Neural cell (in vitro differentiated cells): ENCODE results near the gene AEBP2. TPM values are rescaled to one million over a fixed set of nuclear protein-coding genes. Genes with fewer than 3 reads are reported as not detected.

ENCODE experiments used
- H2AFZ ChIP-seq: fragments of 200-600, 300-800 bp; sonication (generic), shearing (Covaris generic); 2 replicates; pipeline ENCODE4 v1.6.0; 2014; ENCODE audit warnings: low read depth, mild to moderate bottlenecking, antibody characterized with exemption, low read length, moderate library complexity
- H3F3A ChIP-seq: fragments of 200-600 bp; shearing (Covaris generic); 2 replicates; pipeline ENCODE4 v1.6.1; 2016; ENCODE audit warnings: mild to moderate bottlenecking, moderate library complexity, mixed read lengths, antibody characterized with exemption, low read length; ENCODE audit not compliant: insufficient read depth, poor library complexity, severe bottlenecking
- H3K27ac ChIP-seq: fragments of 200-600, 300-800 bp; sonication (generic), shearing (Covaris generic); 2 replicates; pipeline ENCODE4 v1.5.1; 2014; ENCODE audit warnings: mild to moderate bottlenecking, low read length, moderate library complexity
- H3K27me3 ChIP-seq: fragments of 300-800, 200-600 bp; sonication (generic), shearing (Covaris generic); 2 replicates; pipeline ENCODE4 v1.6.0; 2014; ENCODE audit warnings: mild to moderate bottlenecking, low read depth, low read length, moderate library complexity; ENCODE audit not compliant: insufficient read depth
- H3K36me3 ChIP-seq: fragments of 300-800, 200-600 bp; sonication (generic), shearing (Covaris generic); 2 replicates; pipeline ENCODE4 v1.5.1; 2014; ENCODE audit warnings: mild to moderate bottlenecking, antibody characterized with exemption, low read length, moderate library complexity; ENCODE audit not compliant: insufficient read depth
- H3K4me2 ChIP-seq: fragments of 300-800, 200-600 bp; sonication (generic), shearing (Covaris generic); 2 replicates; pipeline ENCODE4 v1.6.0; 2014; ENCODE audit warnings: mild to moderate bottlenecking, low read length
- H3K4me3 ChIP-seq: fragments of 300-800, 200-600 bp; sonication (generic), shearing (Covaris generic); 2 replicates; pipeline ENCODE4 v1.5.1; 2014; ENCODE audit warnings: mild to moderate bottlenecking, low read length, moderate library complexity
- H3K79me2 ChIP-seq: fragments of 200-600 bp; shearing (Covaris generic); replicated peaks from 2 replicates; pipeline ENCODE4 v1.6.0; 2014; ENCODE audit warnings: mild to moderate bottlenecking, low read length, moderate library complexity; ENCODE audit not compliant: insufficient read depth
- H3K9ac ChIP-seq: fragments of 300-800, 200-600 bp; sonication (generic), shearing (Covaris generic); 2 replicates; pipeline ENCODE4 v1.6.1; 2016; ENCODE audit warnings: mild to moderate bottlenecking, low read length, mixed read lengths
- H3K9me2 ChIP-seq: fragments of 200-600 bp; shearing (Covaris generic); 2 replicates; pipeline ENCODE4 v1.6.1; 2016; ENCODE audit warnings: mild to moderate bottlenecking, low read length, mixed read lengths; ENCODE audit not compliant: insufficient read depth
- H3K9me3 ChIP-seq: fragments of 200-600, 300-800 bp; sonication (generic), shearing (Covaris generic); 2 replicates; pipeline ENCODE4 v1.6.1; 2016; ENCODE audit warnings: mild to moderate bottlenecking, mixed run types, low read length, moderate library complexity, mixed read lengths
- H4K20me1 ChIP-seq: fragments of 200-600 bp; shearing (Covaris generic); 2 replicates; pipeline ENCODE4 v1.6.1; 2016; ENCODE audit warnings: mild to moderate bottlenecking, mixed run types; ENCODE audit not compliant: insufficient read depth
- EP300 ChIP-seq: fragments of 450-650 bp; conservative IDR thresholded peaks from 2 replicates; pipeline ENCODE4 v1.6.1; 2014; ENCODE audit warnings: antibody characterized with exemption, mild to moderate bottlenecking, moderate library complexity; ENCODE audit not compliant: poor library complexity, severe bottlenecking
- EZH2 ChIP-seq: fragments of 200-600, 300-800 bp; shearing (Covaris generic), sonication (generic); IDR thresholded peaks from 2 replicates; pipeline ENCODE4 v1.6.1; 2014; ENCODE audit warnings: antibody characterized with exemption, low read length, borderline replicate concordance, mild to moderate bottlenecking; ENCODE audit not compliant: insufficient read depth, poor library complexity, severe bottlenecking
- MXI1 ChIP-seq: fragments of 450-650 bp; conservative IDR thresholded peaks from 2 replicates; pipeline ENCODE4 v1.6.1; 2014; ENCODE audit warnings: antibody characterized with exemption, mild to moderate bottlenecking; ENCODE audit not compliant: poor library complexity, severe bottlenecking
- POLR2AphosphoS5 ChIP-seq: IDR thresholded peaks from 2 replicates; pipeline ENCODE4 v1.6.1; 2012
- RAD21 ChIP-seq: fragments of 450-650 bp; conservative IDR thresholded peaks from 2 replicates; pipeline ENCODE4 v1.6.1; 2014; ENCODE audit warnings: antibody characterized with exemption, mild to moderate bottlenecking, moderate library complexity
- REST ChIP-seq: IDR thresholded peaks from 2 replicates; pipeline ENCODE4 v1.6.1; 2012; ENCODE audit warnings: borderline replicate concordance
- SMC3 ChIP-seq: fragments of 450-650 bp; conservative IDR thresholded peaks from 2 replicates; pipeline ENCODE4 v1.6.1; 2014; ENCODE audit warnings: antibody characterized with exemption, mild to moderate bottlenecking, moderate library complexity; ENCODE audit not compliant: poor library complexity
- TAF1 ChIP-seq: IDR thresholded peaks from 2 replicates; pipeline ENCODE4 v1.6.1; 2012; ENCODE audit warnings: low read depth
- polyA plus RNA-seq: library from polyadenylated mRNA; depleted of rRNA; stranded (reverse); fragments of >200 nt; gene quantifications from 2 replicates; pipeline ENCODE4 v1.2.3, GENCODE V29; 2014
- TF ChIP-seq, protein P1 (sequence below): fragments of 450-650 bp; IDR thresholded peaks from 2 replicates; pipeline ENCODE4 v1.5.1; 2014; ENCODE audit warnings: antibody characterized with exemption, mild to moderate bottlenecking, moderate library complexity; ENCODE audit not compliant: poor library complexity, severe bottlenecking

AEBP2 gene
- polyA plus RNA-seq, 1 donor from 2014 or later, result 20.5 TPM

- no peaks in the 10 kb centered on the region for H4K20me1 ChIP-seq
- no peaks in the 10 kb centered on the region for H3K9me3 ChIP-seq
- no peak overlapping the region for H2AFZ ChIP-seq
- no peaks in the 10 kb centered on the region for H3K36me3 ChIP-seq
- no peaks in the 10 kb centered on the region for H3K9me2 ChIP-seq
- H3K9ac ChIP-seq, result no peak overlapping the region
- H3K4me2 ChIP-seq, result no peak overlapping the region
- H3K27ac ChIP-seq, result no peak overlapping the region
- no peaks in the 10 kb centered on the region for H3K27me3 ChIP-seq
- no peaks in the 10 kb centered on the region for H3F3A ChIP-seq
- TF ChIP-seq MXI1 (no peak), EZH2 (no peak), TAF1 (no peak), SMC3 (no peak), RAD21 (no peak), EP300 (no peak), POLR2AphosphoS5 (no peak), REST (no peak)
- TF ChIP-seq, protein P1, sequence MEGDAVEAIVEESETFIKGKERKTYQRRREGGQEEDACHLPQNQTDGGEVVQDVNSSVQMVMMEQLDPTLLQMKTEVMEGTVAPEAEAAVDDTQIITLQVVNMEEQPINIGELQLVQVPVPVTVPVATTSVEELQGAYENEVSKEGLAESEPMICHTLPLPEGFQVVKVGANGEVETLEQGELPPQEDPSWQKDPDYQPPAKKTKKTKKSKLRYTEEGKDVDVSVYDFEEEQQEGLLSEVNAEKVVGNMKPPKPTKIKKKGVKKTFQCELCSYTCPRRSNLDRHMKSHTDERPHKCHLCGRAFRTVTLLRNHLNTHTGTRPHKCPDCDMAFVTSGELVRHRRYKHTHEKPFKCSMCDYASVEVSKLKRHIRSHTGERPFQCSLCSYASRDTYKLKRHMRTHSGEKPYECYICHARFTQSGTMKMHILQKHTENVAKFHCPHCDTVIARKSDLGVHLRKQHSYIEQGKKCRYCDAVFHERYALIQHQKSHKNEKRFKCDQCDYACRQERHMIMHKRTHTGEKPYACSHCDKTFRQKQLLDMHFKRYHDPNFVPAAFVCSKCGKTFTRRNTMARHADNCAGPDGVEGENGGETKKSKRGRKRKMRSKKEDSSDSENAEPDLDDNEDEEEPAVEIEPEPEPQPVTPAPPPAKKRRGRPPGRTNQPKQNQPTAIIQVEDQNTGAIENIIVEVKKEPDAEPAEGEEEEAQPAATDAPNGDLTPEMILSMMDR, result no peak
- no peak overlapping the region for H3K4me3 ChIP-seq
- no peaks in the 10 kb centered on the region for H3K79me2 ChIP-seq
Observed at GRCh38 chr12:19527866-19528265, 88.6 kb downstream of the AEBP2 start.

GRCh38 chr12:19528750-19529149 lies 89.5 kb downstream of the AEBP2 start:
- Histone ChIP-seq H3K79me2 (no peaks in the 10 kb centered on the region), H3K4me3 (no peak overlapping the region), H3F3A (no peaks in the 10 kb centered on the region), H3K9me3 (no peaks in the 10 kb centered on the region), H3K9me2 (no peaks in the 10 kb centered on the region), H3K36me3 (no peaks in the 10 kb centered on the region), H3K27me3 (no peaks in the 10 kb centered on the region), H4K20me1 (no peaks in the 10 kb centered on the region), H3K27ac (no peak overlapping the region), H3K4me2 (no peak overlapping the region), H2AFZ (no peak overlapping the region), H3K9ac (no peak overlapping the region)
- no peak for TF ChIP-seq SMC3
- no peak for TF ChIP-seq EZH2
- TF ChIP-seq, protein P1, result no peak
- no peak for TF ChIP-seq REST
- no peak for TF ChIP-seq RAD21
- no peak for TF ChIP-seq MXI1
- no peak for TF ChIP-seq POLR2AphosphoS5
- TF ChIP-seq EP300, result no peak
